HCT116 (cell line): ENCODE results near the gene ZCCHC2.

Experiments used
- EGR1 ChIP-seq: IDR thresholded peaks from 2 replicates; pipeline ENCODE4 v1.6.1; 2012; ENCODE audit warnings: low read depth
- EZH2 ChIP-seq: fragments of 200-600 bp; sonication (generic); IDR thresholded peaks from 2 replicates; pipeline ENCODE4 v1.6.1; 2017; ENCODE audit warnings: antibody characterized with exemption, mixed run types
- POLR2AphosphoS5 ChIP-seq: IDR thresholded peaks from 2 replicates; pipeline ENCODE4 v1.6.1; 2011; ENCODE audit warnings: mild to moderate bottlenecking, low read depth, low read length, moderate library complexity
- YY1 ChIP-seq: IDR thresholded peaks from 2 replicates; pipeline ENCODE4 v1.6.1; 2011; ENCODE audit warnings: low read length, low read depth, moderate library complexity, mild to moderate bottlenecking; ENCODE audit not compliant: insufficient replicate concordance; ENCODE audit errors: extremely low read depth
- TF ChIP-seq, protein P1 (sequence below), 3 experiments: fragments of 200-600 bp in 1 of 3; sonication (generic) in 1 of 3; IDR thresholded peaks in 2 of 3; conservative IDR thresholded peaks in 1 of 3; 2 replicates each; pipeline ENCODE4 v1.5.1; 2012 to 2017; ENCODE audit warnings: low read depth in 2 of 3, low read length in 2 of 3, antibody characterized with exemption in 1 of 3, borderline replicate concordance in 1 of 3, control low read depth in 1 of 3, mild to moderate bottlenecking in 1 of 3, mixed read lengths in 1 of 3, mixed run types in 1 of 3, moderate library complexity in 1 of 3; ENCODE audit not compliant: insufficient read depth in 1 of 3

DNA sequence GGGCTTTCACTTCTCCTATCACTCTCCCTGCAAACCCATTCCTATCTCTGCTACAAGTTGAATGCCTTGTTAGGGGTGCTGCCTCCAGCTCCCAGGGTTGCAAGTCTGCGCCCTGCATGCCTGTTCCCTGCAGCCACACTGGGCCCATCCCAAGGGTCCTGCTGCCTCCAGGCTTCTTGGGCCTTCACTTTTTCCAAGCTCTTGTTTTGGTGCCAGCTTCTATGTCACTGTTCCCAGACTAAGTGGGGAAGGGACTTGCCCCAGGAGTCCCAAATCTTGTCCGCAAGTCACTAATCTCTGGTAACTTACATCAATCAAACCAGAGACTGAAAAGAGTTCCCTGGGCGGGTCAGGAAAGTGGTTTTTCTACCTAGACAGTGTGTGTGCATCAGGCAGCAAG, 65.4 kb downstream of the ZCCHC2 start:
- TF ChIP-seq, protein P1, sequence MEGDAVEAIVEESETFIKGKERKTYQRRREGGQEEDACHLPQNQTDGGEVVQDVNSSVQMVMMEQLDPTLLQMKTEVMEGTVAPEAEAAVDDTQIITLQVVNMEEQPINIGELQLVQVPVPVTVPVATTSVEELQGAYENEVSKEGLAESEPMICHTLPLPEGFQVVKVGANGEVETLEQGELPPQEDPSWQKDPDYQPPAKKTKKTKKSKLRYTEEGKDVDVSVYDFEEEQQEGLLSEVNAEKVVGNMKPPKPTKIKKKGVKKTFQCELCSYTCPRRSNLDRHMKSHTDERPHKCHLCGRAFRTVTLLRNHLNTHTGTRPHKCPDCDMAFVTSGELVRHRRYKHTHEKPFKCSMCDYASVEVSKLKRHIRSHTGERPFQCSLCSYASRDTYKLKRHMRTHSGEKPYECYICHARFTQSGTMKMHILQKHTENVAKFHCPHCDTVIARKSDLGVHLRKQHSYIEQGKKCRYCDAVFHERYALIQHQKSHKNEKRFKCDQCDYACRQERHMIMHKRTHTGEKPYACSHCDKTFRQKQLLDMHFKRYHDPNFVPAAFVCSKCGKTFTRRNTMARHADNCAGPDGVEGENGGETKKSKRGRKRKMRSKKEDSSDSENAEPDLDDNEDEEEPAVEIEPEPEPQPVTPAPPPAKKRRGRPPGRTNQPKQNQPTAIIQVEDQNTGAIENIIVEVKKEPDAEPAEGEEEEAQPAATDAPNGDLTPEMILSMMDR (IDR thresholded peaks at IDR 0.05 in 2 of 3, conservative IDR thresholded peaks at IDR 0.05 in 1 of 3; ENCODE audit: borderline replicate concordance in 1 of 3, insufficient read depth in 1 of 3, low read depth in 2 of 3, low read length in 2 of 3): no peak
- TF ChIP-seq EZH2 (no peak), POLR2AphosphoS5 (no peak), YY1 (no peak), EGR1 (no peak)
